C4-2B (cell line): ENCODE measurements around the gene JAZF1.

Experiments
- CTCF ChIP-seq: fragments of 450-650 bp; conservative IDR thresholded peaks from 2 replicates; pipeline ENCODE4 v1.5.1; 2017; ENCODE audit warnings: mild to moderate bottlenecking
- ZFX ChIP-seq: fragments of 450-650 bp; IDR thresholded peaks from 2 replicates; pipeline ENCODE4 v1.6.1; 2017

GRCh38 chr7:27943241-27943640 is 237.4 kb downstream of the JAZF1 start:
- TF ChIP-seq CTCF (no peak), ZFX (no peak)
